HG03175 (cell line): ENCODE results near the gene CYP2E1.
"Not testable (repeated sequence)": the region's sequence is repeated elsewhere in the genome, so short reads cannot be mapped to it uniquely, and the experiment has no call there.

ENCODE experiments used
- ATAC-seq: cut with Tn5 transposase; IDR thresholded peaks from one replicate; pipeline ENCODE4 v1.9.1; 2021; ENCODE audit warnings: mild to moderate bottlenecking, moderate library complexity; ENCODE audit not compliant: unreplicated experiment

CYP2E1 gene

DNA sequence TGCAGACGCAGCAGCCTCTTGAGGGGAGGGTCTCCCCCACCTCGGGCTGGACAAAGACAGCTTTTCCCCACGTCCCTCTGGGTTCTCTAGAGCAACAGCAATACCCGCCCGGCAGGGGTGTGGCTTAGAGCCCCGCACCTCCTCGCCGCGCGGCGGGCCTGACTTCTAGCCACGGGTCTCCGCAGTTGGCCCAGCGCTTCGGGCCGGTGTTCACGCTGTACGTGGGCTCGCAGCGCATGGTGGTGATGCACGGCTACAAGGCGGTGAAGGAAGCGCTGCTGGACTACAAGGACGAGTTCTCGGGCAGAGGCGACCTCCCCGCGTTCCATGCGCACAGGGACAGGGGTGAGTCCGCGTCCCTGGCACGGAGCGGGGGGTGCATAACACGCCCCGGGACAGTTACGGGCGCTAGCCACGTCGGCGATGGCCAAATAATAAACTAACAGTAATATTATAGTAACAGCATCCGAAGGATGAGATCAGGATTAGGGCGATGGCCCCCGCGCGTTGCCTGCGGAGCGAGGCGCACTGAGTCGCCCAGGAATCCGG lies 1.2 kb downstream of the CYP2E1 start:
- ATAC-seq, result no peak

DNA sequence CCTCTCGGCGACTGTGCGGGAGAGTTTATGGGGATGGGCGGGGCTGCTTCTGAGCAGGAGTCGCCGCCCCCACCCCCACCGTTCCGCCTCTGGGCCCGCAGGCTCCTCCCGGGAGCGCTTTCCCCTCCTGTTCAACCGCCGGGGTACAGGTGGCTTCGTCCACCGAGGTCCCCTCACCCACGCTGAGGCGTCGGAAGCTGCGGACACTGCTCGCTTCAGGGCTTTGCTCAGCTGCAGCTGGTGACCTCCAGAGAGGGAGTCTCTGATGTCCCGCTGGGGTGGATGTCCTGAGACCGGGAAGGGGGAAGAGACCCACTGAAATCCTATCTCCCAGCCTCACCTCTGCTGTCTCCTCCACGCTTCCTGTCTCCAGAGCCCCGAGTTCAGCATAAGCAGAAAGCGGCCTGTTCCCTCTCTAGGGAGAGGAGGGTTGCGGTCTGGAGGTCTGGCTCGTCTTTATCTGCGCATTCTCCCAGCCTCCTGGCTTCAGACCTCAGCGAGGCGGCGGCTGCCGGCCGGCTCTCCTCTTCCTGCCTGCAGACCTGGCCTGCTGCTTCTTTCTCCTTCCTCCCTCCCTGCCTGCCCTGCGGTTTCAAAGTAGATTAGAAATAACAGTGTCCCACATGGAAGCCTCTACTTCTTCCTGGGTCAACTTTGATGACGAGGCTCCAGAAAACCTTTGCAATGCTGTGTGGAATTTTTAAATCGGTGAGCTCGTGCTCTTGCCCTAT lies 1.8 kb downstream of the CYP2E1 start:
- no peak for ATAC-seq

DNA sequence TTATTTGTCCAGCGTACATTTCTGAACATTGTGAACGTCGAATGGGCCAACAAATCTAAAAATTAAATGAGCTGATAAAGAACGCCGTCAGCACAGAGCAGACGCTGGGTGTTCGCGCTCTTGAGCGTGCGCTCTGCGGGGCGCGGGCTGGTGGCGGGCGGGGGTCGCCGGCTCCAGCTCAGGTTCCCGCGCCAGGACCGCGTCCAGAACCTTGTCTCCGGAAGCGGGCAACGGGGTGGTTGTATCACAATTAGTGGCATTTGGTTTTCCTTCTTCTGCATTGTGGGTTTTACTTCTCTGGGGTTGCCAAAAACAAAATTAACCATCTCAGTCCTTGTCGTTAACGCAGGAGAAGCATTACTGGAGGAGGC lies 2.4 kb downstream of the CYP2E1 start:
- ATAC-seq, result no peak

DNA sequence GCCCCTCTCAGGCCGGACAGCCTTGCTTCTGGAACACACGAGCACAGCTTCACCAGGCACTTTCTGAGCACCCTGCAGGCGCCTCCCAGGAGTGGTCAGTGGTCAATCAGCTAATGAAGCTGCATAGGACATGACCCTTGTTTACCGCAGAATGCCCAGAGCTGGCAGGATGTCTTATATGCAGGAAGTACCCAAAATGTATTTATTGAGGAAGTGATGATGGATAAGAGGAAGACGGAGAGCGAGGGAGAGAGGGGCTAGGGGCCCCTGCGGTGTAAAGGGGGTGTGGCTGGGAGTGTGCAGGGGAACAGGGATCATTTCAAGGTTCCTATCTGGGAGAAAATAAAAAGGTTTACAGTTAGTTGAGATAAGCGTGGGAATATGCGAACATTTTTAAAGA lies 3.3 kb downstream of the CYP2E1 start:
- no peak for ATAC-seq

DNA sequence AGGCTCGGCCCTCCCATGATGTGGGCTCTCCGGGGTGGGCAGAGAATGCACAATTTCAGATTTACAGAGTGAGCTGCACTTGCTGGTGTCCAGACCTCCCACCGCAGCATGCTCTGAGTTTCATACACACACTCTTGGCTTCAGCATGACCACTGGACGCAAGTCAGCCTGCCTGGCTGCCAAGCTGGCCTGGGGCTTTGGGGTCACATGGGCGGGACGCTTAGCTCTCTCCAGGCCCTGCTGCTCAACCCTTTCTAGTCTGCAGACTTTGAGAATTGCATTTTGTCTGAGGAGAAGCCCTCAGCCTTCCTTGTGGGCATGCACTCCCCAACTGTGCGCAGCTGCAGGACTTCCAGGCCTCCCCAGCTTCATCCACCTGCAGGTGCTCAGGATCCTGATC lies 5.7 kb downstream of the CYP2E1 start:
- ATAC-seq, result no peak

DNA sequence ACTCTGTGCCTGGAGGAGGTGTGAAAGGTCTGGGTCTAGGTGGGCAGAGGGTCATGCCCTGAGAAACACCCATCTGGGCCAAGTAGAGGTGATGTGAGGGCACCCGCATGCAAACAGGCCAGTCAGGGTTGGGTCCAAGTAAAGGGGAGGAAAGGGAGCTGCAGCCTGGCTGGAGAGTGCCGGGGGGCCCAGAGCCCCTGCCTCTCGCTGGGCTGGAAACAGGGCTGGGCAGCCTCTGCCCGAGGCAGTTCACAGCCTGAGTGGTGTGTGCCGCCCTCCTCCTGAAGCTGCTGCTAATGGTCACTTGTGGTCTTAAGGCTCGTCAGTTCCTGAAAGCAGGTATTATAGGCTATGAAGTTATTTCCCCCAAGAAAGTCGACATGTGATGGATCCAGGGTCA lies 7.3 kb downstream of the CYP2E1 start:
- no peak for ATAC-seq

DNA sequence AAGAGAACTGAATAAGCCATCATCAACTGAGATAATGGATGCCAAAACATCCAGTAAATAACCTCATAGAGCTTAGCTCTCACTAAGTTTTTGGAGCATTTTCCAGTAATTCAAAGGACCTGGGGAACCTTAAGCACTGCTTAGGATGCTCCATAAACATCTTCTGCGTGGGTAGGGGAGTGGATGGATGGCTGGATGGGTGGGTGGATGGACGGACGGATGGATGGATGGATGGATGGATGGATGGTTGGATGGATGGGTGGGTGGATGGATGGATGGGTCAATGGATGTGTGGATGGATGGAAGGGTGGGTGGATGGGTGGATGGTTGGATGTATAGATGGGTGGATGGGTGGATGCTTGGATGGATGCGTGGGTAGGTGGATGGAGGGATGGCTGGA lies 9.0 kb downstream of the CYP2E1 start:
- ATAC-seq, result no peak

DNA sequence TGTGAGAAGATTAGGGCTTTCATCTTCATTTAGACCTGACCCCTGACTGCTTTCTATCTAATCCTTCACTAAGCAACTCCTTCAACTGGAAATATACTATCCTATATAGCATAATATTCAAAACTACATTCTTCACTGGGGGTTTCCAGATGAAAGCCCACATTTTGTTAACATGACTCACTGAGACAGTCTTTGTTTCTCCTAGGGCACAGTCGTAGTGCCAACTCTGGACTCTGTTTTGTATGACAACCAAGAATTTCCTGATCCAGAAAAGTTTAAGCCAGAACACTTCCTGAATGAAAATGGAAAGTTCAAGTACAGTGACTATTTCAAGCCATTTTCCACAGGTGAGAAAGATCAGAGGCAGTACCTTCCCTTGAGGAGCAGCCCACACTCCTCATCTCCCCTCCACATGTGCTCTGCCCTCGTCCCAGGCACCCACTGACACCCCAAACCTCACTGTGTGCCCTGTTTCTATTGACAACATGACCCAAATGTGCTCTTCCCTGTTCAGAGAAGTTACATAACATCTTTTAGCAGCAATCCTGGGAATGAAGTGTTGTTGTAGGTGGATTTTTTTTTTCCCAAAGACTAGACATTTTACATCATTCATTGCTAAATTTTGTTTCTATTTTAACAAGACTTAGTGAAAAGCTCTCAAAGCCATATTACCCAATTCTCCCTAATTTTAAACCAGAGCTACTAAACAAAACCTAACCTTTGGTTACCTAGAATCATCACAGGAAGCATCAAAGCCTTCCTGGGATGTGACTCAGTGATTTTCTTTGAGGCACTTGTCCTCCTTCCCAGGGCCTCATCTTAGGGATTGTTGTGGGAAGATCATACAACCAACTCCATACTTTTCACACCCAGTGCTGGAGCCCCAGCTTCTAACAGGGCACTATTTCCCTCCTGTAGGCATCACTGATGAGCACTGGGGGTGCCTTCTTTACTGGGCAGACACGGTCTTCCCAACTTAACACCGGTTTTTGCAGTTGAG lies 10.7 kb downstream of the CYP2E1 start:
- no peak for ATAC-seq

DNA sequence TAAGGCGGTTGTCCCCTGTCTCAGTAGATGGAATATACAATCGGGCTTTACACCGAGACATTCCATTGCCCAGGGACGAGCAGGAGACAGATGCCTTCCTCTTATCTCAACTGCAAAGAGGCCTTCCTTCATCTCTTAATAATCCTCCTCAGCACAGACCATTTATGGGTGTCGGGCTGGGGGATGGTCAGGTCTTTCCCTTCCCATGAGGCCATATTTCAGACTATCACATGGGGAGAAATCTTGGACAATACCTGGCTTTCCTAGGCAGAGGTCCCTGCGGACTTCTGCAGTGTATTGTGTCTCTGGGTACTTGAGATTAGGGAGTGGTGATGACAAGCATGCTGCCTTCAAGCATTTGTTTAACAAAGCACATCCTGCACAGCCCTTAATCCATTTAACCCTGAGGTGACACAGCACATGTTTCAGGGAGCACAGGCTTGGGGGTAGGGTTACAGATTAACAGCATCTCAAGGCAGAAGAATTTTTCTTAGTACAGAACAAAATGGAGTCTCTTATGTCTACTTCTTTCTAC lies 14.3 kb downstream of the CYP2E1 start:
- ATAC-seq, result not testable (repeated sequence)

DNA sequence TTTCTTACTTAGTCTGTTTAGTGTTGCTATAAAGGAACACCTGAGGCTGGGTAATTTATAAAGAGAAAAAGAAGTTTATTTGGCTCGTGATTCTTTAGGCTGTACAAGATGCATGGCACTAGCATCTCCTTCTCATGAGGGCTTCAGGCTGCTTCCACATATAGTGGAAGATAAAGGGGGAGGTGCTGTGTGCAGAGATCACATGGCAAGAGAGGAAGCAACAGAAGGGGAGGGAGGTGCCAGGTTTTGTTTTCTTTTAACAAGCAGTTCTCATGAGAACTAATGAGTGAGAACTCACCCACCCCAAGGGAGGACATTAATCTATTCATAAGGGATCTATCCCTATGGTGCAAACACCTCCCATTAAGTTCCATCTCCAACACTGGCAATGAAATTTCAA lies 17.3 kb downstream of the CYP2E1 start:
- ATAC-seq, result no peak

DNA sequence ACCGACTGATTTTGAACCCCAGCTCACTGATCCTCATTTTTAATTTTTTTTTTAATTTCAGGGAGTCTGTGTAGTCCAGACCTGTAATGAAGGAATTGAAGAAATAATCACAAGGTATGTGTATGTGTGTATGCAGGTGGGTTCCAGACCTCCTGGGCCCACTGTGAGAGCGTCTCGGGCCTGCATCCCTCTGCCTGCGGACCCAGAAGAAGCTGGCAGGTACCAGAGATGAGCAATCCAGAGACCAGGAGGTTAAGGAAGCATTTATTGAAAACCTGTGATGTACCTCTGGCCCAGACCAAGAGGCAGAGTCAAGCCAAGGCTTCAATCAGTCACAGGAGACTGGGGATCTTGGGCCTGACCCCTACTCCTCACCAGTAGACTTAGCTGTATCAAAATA lies 27.4 kb downstream of the CYP2E1 start:
- no peak for ATAC-seq

DNA sequence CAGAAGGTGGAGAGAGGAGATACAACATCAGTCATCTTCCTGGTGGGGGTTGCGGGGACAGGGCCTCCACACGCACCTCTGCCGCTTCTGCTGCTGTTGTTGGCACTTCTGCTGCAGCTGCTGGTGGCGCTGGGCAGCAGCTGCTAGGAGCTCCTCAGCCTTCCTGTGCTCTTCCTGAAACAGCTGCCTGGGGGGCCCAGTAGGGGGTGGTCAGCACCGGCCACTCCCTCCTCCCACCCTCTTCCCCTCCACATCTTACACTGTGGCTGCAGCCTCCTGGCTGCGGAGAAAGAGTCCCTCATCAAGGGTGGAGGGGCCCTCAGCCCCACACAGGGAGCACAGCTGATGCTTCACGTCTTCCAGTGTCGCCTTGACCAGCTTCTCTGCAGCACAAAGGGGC lies 28.4 kb downstream of the CYP2E1 start:
- no peak for ATAC-seq

DNA sequence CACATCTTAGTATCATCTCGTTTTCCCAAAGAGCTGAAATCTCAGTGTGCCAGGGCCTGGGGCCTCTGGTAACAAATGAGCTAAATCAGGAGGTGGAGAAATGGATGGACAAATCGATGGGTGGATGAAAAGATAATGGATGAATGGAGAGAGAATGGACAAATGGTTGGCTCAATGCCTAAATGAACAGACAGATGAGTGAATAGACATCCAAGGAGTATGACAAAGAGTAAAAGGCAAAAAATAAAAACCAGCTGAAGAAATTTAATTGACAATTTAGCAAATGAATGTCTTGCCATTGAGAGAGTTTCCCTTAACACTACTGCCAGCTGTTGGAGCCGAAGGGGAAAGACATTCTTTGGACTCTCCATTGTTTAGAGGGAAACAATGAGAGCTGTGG lies 30.2 kb downstream of the CYP2E1 start:
- ATAC-seq, result no peak

DNA sequence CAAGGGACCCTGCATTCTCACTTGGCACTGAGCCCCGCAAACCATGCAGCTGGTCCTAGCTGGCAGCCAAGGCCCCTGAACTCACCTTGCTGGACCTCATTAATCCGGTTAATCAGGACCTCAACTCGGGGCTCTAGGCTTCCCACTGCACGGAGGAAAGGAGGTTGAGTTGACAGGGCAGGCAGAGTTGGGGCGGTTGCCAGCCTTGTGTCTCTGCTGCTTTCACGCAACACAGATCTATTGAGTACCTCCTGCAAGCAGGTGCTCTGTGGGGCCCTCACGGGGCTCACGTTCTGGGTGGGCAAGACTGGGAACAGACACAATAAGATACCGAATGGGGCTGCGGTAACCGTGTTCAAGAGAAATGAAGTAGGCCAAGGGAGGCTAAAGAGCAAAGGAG lies 32.1 kb downstream of the CYP2E1 start:
- ATAC-seq, result no peak

DNA sequence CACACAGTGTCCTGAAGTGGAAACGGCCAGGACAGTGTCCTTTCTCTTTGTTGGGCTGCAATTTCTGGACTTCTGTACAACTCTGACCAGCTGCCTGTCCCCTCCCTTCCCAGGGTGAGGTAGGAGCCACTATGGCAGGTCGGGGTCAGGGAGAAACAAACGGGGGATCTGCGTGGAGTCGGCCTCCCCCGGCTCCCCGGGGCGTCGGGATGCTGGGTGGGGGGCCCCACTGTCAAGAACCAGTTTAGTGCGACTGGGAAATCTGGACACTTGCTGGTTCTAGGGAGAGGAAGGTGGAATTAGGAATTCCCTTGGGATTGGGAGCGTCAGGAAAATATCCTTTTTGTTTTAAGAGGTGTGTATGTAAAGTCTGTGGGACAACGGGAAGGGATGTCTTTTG lies 37.7 kb downstream of the CYP2E1 start:
- ATAC-seq, result no peak

DNA sequence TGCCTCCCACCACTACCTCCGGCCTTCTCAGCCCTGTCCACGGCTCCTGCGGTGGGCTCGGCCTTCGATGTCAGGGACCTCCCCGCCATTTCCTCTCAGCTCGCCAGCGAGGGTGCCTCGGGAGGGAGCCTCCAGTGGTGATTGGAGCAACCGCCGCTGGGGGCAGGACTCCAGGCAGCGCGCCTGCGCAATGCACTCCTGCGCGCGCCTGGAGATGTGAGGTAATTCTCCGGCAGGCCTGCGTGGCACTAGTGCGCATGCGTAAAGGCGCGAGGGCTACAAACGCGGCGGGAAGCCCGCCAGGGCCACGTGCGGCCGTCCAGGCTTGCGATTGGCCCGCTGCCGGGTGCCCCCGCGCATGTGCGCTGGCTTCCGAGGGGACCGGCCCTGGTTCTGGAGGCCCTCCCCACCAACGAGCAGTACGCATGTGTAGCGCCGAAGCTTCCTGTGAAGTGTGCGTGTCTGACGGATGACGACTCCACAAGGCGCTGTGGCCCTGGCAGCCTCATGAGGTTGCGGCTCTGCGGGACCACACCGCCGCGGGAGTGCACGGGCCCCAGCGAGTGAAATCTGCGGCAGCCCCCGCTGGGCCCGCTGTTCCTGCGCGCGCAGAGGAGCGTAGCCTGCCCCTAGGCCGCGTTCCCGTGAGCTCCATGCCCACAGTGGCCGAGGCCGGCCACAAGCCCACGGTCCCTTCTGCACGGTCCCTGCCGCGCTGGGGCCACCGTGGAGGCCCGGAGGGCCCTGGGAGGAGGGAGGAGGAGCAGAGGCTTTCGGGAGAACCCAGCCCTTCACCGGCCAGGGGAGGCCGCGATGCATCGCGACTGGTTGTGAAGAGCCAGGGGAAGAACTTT lies 38.5 kb downstream of the CYP2E1 start, which contains the start of gene SYCE1:
TSS of gene SYCE1 (minus strand) at position 143 of the 854 bp plus-strand sequence. CDS start at position 89, 54 bp downstream.
- ATAC-seq, result no peak

DNA sequence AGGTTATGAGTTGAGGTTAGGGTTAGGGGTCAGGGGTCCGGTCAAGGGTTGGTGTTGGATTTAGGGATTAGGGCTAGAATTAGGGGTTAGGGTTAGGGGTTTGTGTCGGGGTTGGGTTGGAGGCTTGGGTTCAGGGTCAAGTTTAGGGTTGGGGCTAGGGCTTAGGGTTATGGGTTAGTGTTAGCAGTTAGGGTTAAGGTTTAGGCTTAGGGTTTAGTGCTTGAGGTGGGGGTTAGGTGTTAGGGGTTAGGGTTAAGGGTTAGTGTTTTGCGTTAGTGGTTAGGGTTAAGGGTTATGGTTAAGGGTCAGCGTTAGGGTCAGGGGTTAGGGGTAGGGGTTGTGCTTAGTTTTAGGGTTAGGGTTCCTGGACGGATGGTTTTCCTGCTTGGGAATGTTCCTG lies 40.0 kb downstream of the CYP2E1 start:
- no peak for ATAC-seq

DNA sequence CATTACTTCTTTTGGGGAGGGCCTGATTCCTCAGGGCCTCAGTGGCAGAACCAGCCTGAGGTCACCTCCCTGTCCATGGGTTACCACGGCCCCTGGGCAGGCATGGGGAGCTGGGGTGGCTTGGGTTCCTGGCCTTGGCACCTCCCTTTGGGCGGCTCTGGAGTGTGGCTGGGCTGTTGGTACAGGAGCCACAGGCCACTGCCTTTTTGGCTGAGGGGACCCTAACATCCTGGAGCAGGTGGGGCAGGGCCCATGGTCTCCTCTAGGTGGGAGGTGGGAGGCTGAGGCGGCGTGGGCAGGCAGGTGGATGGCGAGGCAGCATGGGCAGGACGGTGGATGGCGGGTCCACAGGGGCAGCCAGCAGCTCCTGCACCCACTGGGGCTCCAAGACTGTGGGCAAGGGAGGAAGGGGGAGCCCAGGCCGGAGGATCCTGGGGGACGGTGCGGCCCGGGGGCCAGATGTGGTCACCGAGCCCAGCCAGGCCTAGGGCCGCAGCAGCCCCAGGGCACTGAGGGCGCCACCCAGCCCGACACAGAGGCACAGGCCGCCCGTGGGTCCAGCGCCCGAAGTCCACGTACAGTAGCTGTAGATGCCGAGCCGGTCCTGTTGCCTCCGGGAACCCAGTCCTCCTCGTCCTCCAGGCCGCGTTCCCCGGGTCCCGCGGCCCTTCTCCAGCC lies 40.6 kb downstream of the CYP2E1 start:
- ATAC-seq, result no peak

DNA sequence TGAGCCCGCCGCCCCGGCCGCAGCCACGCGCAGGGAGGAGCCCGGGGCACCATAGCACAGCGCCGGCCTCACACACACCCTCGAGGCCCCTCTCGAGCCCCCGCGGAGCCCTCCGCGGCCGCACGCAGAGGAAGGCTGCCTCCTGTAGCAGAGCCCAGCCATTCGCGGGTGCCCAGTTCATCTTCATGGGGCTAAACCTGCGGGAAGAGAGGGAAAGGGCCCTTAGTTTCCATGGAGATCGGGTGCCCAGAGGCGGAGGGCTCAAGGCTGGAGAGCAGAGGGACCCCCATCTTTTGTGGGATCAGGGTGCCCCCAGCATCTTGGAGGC lies 41.1 kb downstream of the CYP2E1 start:
- ATAC-seq, result no peak
